AG04449 (cell line): Measurements from ENCODE around the gene NKX2-8.

Experiments
- CTCF ChIA-PET: fragments of 350-600 bp; formaldehyde crosslinking; extraction: SDS; loops from one replicate; lab custom pipeline; 2021; ENCODE audit warnings: antibody characterized with exemption; lab: Yijun Ruan, JAX
- POLR2A ChIA-PET: fragments of 400-600, 350-600 bp; formaldehyde crosslinking; extraction: SDS; loops from one replicate; lab custom pipeline; 2020; ENCODE audit warnings: antibody characterized with exemption, inconsistent platforms; lab: Yijun Ruan, JAX
- DNase-seq: peaks from one replicate; pipeline ENCODE4 v3.0.0-alpha.2; 2010; ENCODE audit warnings: low read depth, low spot score
- H3K4me3 ChIP-seq: 2 replicates; pipeline ENCODE4 v1.5.1; 2011; ENCODE audit warnings: low read depth, mild to moderate bottlenecking, control low read depth, low read length
- TF ChIP-seq, protein P1 (sequence below): IDR thresholded peaks from one replicate; pipeline ENCODE4 v1.5.1; 2011; ENCODE audit warnings: mild to moderate bottlenecking, moderate library complexity, low read length, control low read depth, inconsistent platforms; ENCODE audit not compliant: insufficient read depth; ENCODE audit errors: missing control alignments

NKX2-8 gene

DNA sequence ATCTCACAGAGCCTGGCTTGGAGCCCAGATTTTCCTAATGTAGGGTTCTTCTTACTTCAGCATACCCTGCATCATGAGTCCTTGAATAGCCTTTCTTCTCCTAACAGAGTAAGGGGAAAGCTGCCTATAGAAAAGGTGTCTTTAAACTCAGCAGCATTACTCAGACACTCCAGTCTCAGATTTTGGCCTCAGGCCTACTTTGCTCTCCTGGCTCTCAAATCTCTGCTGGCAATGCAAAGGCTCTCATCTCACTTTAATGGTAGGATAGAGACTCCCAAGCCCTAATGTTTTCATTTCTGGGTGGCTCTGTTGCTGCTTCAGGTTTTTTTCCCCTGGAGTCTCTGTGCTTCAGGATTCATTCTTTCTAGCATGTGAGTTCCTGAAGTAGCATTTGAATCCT, 9.1 kb upstream of the NKX2-8 start:
- POLR2A ChIA-PET: no interaction called here

DNA sequence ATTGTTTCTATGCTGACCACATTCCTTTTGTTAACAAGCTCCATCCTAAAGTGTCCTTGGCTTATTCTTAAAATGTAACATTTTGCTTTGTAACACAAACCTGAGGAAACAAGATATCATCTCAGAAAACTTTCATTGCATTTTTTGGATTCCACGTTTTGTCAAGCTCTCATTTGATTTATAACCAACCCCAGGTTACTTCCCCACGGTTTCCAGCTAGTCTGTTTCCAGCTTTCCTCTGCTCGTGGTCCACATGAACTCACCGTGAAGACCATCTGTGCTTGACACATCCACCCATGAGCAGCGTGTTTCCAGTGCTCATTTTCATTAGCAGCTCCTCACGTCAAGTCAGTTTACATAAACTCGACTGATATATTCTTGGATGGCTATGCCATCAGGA, 6.4 kb upstream of the NKX2-8 start:
- H3K4me3 ChIP-seq: no peak overlapping the region
- DNase-seq: no peak
- ChIA-PET CTCF (interaction anchor here (1.1 to 2.7 kb wide), 3 partner anchors 10 to 35 kb away, joined by 6 to 9 read pairs (median 6); no protein-coding TSS in a partner anchor), POLR2A (no interaction called here)
- TF ChIP-seq, protein P1, sequence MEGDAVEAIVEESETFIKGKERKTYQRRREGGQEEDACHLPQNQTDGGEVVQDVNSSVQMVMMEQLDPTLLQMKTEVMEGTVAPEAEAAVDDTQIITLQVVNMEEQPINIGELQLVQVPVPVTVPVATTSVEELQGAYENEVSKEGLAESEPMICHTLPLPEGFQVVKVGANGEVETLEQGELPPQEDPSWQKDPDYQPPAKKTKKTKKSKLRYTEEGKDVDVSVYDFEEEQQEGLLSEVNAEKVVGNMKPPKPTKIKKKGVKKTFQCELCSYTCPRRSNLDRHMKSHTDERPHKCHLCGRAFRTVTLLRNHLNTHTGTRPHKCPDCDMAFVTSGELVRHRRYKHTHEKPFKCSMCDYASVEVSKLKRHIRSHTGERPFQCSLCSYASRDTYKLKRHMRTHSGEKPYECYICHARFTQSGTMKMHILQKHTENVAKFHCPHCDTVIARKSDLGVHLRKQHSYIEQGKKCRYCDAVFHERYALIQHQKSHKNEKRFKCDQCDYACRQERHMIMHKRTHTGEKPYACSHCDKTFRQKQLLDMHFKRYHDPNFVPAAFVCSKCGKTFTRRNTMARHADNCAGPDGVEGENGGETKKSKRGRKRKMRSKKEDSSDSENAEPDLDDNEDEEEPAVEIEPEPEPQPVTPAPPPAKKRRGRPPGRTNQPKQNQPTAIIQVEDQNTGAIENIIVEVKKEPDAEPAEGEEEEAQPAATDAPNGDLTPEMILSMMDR: no peak

More for the DNA sequence above, 9.1 kb upstream of the NKX2-8 start:
- CTCF ChIA-PET: no interaction called here
- H3K4me3 ChIP-seq: no peak overlapping the region
- TF ChIP-seq, protein P1: no peak
- no peak for DNase-seq

DNA sequence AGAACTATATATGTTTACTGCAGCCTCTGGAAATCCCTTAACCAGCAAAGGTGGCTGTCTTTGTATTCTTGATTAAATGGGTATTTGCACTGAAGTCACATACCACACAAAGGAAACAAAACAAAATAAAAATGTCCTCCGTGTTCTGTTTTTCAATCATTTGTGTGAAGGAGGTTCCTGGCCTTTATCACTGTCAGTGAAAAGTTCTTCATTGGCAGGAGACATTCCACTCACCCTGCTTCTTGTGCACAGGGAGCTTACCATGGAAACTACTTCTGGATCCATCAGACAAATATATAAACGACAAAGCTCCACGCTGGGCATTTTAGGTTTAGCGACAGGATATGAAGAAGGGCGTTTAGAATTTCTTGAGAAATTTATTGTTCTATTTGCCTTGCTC, 5.7 kb upstream of the NKX2-8 start:
- CTCF ChIA-PET: interaction anchor here (1.9 to 2.7 kb wide), 2 partner anchors 10 to 35 kb away, joined by 6 to 9 read pairs; no protein-coding TSS in a partner anchor
- no peak overlapping the region for H3K4me3 ChIP-seq
- TF ChIP-seq, protein P1: no peak
- POLR2A ChIA-PET: no interaction called here
- DNase-seq: no peak

DNA sequence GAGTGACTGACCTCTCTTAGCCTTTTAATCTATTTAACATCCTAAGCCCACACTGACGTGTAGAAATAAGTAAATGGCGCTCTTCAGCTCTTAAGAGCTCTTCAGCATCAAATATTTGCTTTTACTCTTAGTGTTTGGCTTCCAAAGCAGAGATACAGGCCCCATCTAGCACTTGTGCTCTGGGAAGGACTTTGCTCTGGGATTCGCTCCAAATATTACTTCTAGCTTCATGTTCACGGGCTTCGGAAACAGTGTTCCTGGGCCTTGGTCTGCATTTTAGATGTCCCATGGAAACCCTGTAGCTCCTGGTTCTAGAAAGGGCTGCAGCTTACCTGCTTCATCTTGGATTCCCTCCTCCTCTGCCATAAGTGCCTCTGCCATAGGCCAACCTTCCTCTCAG, 2.7 kb upstream of the NKX2-8 start:
- ChIA-PET POLR2A (no interaction called here), CTCF (interaction anchor here (1.2 to 3.2 kb wide), 3 partner anchors 19 to 565 kb away, joined by 4 to 15 read pairs (median 7); no protein-coding TSS in a partner anchor)
- no peak overlapping the region for H3K4me3 ChIP-seq
- TF ChIP-seq, protein P1: no peak
- DNase-seq: no peak

DNA sequence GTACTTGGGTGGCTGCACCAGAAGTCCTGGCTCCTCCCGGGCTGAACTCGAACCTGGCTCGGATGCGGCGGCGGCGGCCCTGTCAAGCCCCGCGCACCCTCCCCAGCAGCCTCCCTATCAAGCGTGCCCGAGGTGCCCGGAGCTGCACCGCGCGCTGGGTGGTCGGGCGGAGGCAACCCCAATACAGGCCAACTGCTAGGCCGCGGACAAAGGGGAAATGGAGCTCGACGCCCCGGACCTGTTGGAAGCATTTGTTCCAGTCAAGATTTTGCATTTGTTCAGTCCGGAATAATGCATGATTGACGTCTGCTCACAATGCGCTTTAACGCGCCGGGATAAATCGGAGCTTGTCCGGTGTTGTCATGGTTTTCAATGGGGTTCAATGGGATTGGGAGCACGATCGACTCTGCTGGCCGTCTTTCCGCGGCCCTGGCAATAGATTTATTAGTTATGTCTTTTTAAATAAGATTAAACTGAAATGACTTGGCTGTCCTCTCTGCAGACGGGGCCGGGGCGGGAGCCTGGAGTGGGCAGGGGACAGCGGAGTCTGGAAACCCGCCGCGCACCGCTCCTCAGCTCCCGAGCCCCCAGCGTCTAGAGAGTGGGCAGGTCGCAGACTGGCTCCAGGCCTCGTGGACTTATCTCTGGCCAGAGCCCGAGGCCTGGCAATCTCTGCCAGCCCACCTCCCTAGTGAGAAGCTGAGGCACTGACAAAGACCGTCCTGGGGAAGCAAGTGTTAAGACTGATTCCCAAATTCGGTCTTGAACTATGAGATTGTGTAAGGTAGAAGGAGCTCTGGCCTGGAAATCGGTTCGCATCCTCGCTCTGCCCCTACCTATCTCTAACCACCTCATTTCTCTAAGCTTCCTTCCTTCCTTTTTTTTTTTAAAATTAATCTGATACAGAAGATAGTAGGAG, 1.7 kb upstream of the NKX2-8 start:
- no peak for DNase-seq
- CTCF ChIA-PET: interaction anchor here (0.7 to 3.2 kb wide), 5 partner anchors 11 to 566 kb away, joined by 3 to 15 read pairs (median 4); no protein-coding TSS in a partner anchor
- POLR2A ChIA-PET: interaction anchor here (0.6 kb wide), 1 partner anchor 590 kb away, joined by 4 read pairs; no protein-coding TSS in a partner anchor
- TF ChIP-seq, protein P1: no peak
- H3K4me3 ChIP-seq: no peak overlapping the region
